ENCODE measurements around the gene CBARP. TPM values are rescaled to one million over a fixed set of nuclear protein-coding genes. Genes with fewer than 3 reads are reported as not detected.

The CBARP gene
- total and polyA plus RNA-seq, 2 of the 13 experiments (the other 11 are each of a cell fraction or from before 2014, with no cell fraction given): 1.2 to 1.4 TPM

DNA sequence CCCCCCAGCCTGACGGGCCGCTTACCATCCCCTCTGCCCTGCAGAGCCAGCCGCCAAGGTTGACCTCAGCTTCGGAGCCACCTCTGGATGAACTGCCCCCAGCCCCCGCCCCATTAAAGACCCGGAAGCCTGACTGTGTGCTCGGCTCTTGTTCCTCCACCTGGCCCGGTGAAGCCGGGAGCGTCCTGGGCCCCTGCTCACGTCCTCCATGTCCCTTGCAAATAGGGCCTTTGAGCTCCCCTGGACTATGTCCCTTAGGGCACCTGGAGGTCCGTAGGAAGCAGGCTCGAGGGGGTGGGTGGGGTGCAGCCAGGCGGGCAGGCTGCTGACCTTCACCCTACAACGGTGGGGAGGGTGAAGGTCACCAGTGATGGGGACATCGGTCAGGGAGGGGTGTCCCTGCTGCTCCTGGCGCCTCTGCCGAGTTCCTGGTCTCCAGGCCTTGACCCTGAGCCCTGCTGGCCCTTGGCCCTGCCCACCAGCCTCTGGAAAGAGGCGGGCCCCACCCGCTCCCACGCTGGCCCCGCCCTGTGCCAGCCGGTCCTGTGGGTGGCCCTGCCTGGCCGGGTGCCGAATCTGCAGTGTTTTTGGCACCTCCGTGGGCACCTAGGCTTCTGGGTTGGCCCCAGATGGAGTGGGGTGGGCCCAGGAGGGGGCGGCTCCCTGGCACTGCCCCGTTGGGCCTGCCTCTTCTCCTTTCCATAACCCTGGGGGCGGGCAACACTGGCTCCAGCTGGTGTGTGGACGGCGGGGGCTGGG lies 7.1 kb upstream of the CBARP start (continued):
- TF ChIP-seq, protein P1, sequence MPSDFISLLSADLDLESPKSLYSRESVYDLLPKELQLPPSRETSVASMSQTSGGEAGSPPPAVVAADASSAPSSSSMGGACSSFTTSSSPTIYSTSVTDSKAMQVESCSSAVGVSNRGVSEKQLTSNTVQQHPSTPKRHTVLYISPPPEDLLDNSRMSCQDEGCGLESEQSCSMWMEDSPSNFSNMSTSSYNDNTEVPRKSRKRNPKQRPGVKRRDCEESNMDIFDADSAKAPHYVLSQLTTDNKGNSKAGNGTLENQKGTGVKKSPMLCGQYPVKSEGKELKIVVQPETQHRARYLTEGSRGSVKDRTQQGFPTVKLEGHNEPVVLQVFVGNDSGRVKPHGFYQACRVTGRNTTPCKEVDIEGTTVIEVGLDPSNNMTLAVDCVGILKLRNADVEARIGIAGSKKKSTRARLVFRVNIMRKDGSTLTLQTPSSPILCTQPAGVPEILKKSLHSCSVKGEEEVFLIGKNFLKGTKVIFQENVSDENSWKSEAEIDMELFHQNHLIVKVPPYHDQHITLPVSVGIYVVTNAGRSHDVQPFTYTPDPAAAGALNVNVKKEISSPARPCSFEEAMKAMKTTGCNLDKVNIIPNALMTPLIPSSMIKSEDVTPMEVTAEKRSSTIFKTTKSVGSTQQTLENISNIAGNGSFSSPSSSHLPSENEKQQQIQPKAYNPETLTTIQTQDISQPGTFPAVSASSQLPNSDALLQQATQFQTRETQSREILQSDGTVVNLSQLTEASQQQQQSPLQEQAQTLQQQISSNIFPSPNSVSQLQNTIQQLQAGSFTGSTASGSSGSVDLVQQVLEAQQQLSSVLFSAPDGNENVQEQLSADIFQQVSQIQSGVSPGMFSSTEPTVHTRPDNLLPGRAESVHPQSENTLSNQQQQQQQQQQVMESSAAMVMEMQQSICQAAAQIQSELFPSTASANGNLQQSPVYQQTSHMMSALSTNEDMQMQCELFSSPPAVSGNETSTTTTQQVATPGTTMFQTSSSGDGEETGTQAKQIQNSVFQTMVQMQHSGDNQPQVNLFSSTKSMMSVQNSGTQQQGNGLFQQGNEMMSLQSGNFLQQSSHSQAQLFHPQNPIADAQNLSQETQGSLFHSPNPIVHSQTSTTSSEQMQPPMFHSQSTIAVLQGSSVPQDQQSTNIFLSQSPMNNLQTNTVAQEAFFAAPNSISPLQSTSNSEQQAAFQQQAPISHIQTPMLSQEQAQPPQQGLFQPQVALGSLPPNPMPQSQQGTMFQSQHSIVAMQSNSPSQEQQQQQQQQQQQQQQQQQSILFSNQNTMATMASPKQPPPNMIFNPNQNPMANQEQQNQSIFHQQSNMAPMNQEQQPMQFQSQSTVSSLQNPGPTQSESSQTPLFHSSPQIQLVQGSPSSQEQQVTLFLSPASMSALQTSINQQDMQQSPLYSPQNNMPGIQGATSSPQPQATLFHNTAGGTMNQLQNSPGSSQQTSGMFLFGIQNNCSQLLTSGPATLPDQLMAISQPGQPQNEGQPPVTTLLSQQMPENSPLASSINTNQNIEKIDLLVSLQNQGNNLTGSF (CRISPR knock-in tag; IDR thresholded peaks at IDR 0.05): no peak
- TF ChIP-seq HNRNPLL (IDR thresholded peaks at IDR 0.05; ENCODE audit: low read depth, low read length, poor library complexity, severe bottlenecking) (peak; percentile 34), ZNF329 (CRISPR knock-in tag; IDR thresholded peaks at IDR 0.05; ENCODE audit: low read depth) (no peak; the same call in 1 of the 2 replicates), DPF2 (CRISPR knock-in tag; IDR thresholded peaks at IDR 0.05; ENCODE audit: borderline replicate concordance, low read depth) (peak; percentile 91), GATAD2A (CRISPR knock-in tag; IDR thresholded peaks at IDR 0.05) (peak; percentile 84), ZFP41 (CRISPR knock-in tag; IDR thresholded peaks at IDR 0.05; ENCODE audit: borderline replicate concordance) (no peak), ZNF446 (CRISPR knock-in tag; IDR thresholded peaks at IDR 0.05) (no peak; the same call in 1 of the 2 replicates), CAMTA2 (CRISPR knock-in tag; IDR thresholded peaks at IDR 0.05; ENCODE audit: borderline replicate concordance) (no peak; the same call in 1 of the 2 replicates), ZNF563 (CRISPR knock-in tag; IDR thresholded peaks at IDR 0.05) (peak; percentile 56; the same call in 1 of the 2 replicates), AHR (CRISPR knock-in tag; IDR thresholded peaks at IDR 0.05) (no peak), MAFF (IDR thresholded peaks at IDR 0.05; ENCODE audit: low read depth, low read length) (no peak), GABPB1 (CRISPR knock-in tag; IDR thresholded peaks at IDR 0.05) (peak; percentile 78), ZNF7 (CRISPR knock-in tag; IDR thresholded peaks at IDR 0.05) (no peak)
- TF ChIP-seq, protein P2, sequence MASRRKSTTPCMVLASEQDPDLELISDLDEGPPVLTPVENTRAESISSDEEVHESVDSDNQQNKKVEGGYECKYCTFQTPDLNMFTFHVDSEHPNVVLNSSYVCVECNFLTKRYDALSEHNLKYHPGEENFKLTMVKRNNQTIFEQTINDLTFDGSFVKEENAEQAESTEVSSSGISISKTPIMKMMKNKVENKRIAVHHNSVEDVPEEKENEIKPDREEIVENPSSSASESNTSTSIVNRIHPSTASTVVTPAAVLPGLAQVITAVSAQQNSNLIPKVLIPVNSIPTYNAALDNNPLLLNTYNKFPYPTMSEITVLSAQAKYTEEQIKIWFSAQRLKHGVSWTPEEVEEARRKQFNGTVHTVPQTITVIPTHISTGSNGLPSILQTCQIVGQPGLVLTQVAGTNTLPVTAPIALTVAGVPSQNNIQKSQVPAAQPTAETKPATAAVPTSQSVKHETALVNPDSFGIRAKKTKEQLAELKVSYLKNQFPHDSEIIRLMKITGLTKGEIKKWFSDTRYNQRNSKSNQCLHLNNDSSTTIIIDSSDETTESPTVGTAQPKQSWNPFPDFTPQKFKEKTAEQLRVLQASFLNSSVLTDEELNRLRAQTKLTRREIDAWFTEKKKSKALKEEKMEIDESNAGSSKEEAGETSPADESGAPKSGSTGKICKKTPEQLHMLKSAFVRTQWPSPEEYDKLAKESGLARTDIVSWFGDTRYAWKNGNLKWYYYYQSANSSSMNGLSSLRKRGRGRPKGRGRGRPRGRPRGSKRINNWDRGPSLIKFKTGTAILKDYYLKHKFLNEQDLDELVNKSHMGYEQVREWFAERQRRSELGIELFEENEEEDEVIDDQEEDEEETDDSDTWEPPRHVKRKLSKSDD (CRISPR knock-in tag; IDR thresholded peaks at IDR 0.05; ENCODE audit: low read depth): no peak
- TF ChIP-seq, protein P3, sequence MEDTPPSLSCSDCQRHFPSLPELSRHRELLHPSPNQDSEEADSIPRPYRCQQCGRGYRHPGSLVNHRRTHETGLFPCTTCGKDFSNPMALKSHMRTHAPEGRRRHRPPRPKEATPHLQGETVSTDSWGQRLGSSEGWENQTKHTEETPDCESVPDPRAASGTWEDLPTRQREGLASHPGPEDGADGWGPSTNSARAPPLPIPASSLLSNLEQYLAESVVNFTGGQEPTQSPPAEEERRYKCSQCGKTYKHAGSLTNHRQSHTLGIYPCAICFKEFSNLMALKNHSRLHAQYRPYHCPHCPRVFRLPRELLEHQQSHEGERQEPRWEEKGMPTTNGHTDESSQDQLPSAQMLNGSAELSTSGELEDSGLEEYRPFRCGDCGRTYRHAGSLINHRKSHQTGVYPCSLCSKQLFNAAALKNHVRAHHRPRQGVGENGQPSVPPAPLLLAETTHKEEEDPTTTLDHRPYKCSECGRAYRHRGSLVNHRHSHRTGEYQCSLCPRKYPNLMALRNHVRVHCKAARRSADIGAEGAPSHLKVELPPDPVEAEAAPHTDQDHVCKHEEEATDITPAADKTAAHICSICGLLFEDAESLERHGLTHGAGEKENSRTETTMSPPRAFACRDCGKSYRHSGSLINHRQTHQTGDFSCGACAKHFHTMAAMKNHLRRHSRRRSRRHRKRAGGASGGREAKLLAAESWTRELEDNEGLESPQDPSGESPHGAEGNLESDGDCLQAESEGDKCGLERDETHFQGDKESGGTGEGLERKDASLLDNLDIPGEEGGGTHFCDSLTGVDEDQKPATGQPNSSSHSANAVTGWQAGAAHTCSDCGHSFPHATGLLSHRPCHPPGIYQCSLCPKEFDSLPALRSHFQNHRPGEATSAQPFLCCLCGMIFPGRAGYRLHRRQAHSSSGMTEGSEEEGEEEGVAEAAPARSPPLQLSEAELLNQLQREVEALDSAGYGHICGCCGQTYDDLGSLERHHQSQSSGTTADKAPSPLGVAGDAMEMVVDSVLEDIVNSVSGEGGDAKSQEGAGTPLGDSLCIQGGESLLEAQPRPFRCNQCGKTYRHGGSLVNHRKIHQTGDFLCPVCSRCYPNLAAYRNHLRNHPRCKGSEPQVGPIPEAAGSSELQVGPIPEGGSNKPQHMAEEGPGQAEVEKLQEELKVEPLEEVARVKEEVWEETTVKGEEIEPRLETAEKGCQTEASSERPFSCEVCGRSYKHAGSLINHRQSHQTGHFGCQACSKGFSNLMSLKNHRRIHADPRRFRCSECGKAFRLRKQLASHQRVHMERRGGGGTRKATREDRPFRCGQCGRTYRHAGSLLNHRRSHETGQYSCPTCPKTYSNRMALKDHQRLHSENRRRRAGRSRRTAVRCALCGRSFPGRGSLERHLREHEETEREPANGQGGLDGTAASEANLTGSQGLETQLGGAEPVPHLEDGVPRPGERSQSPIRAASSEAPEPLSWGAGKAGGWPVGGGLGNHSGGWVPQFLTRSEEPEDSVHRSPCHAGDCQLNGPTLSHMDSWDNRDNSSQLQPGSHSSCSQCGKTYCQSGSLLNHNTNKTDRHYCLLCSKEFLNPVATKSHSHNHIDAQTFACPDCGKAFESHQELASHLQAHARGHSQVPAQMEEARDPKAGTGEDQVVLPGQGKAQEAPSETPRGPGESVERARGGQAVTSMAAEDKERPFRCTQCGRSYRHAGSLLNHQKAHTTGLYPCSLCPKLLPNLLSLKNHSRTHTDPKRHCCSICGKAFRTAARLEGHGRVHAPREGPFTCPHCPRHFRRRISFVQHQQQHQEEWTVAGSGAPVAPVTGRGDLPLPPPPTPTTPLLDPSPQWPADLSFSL (CRISPR knock-in tag; IDR thresholded peaks at IDR 0.05): no peak
